ENCODE measurements around the gene SLC25A45. TPM values are rescaled to one million over a fixed set of nuclear protein-coding genes. Genes with fewer than 3 reads are reported as not detected.

The SLC25A45 gene
- total and polyA plus RNA-seq, 7 donors: 3.7 to 18.5 (median 7.0) TPM

GRCh38 chr11:65327021-65327420, 55.4 kb downstream of the SLC25A45 start:
- Histone ChIP-seq H3K27ac (no peak overlapping the region), H3K9me3 (no peaks in the 10 kb centered on the region), H3K36me3 (ENCODE audit: insufficient read depth in 1 of 2, low read depth in 1 of 2) (peaks cover 0 to 2% of the 10 kb centered on the region in 2 donors), H3K27me3 (ENCODE audit: insufficient read depth in 3 of 3, low read length in 2 of 3) (no peaks in the 10 kb centered on the region), H3K4me3 (no peak overlapping the region), H3K4me1 (peaks cover 9% of the 10 kb centered on the region)
- DNase-seq (no peak), ATAC-seq (no peak)
- 84 to 92% (median 86%) methylated on average over 8 of the region's 8 CpGs for WGBS, 3 donors
- intact Hi-C loops (cut with DNase I): no loop called here
- TF ChIP-seq, protein P1, sequence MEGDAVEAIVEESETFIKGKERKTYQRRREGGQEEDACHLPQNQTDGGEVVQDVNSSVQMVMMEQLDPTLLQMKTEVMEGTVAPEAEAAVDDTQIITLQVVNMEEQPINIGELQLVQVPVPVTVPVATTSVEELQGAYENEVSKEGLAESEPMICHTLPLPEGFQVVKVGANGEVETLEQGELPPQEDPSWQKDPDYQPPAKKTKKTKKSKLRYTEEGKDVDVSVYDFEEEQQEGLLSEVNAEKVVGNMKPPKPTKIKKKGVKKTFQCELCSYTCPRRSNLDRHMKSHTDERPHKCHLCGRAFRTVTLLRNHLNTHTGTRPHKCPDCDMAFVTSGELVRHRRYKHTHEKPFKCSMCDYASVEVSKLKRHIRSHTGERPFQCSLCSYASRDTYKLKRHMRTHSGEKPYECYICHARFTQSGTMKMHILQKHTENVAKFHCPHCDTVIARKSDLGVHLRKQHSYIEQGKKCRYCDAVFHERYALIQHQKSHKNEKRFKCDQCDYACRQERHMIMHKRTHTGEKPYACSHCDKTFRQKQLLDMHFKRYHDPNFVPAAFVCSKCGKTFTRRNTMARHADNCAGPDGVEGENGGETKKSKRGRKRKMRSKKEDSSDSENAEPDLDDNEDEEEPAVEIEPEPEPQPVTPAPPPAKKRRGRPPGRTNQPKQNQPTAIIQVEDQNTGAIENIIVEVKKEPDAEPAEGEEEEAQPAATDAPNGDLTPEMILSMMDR (IDR thresholded peaks at IDR 0.05): no peak

DNA sequence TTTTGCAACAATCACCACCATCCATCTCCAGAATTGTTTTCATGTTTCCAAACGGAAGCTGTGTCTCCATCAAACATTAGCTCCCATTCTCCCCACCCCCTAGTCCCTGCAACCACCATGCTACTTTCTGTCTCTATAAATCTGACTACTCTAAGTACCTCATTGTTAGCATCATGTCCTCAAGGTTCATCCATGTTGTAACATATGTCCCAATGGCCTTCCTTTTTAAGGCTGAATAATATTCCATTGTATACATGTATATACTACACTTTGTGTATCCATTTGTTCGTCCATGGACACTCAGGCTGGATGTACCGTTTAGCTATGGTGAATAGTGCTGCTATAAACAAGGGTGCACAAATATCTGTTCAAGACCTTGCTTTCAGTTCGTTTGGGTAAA, 57.0 kb downstream of the SLC25A45 start:
- Histone ChIP-seq H3K4me3 (no peak overlapping the region), H3K36me3 (ENCODE audit: insufficient read depth in 1 of 2, low read depth in 1 of 2) (peaks cover 0 to 18% of the 10 kb centered on the region in 2 donors), H3K4me1 (peaks cover 13% of the 10 kb centered on the region), H3K9me3 (no peaks in the 10 kb centered on the region), H3K27me3 (ENCODE audit: insufficient read depth in 3 of 3, low read length in 2 of 3) (no peaks in the 10 kb centered on the region), H3K27ac (no peak overlapping the region)
- ATAC-seq: no peak
- intact Hi-C loops (cut with DNase I): no loop called here
- WGBS, 3 donors: 82 to 83% (median 82%) methylated on average over 4 of the region's 4 CpGs
- DNase-seq: no peak
- TF ChIP-seq, protein P1 (IDR thresholded peaks at IDR 0.05): no peak

Other genes starting within 250 kb of the SLC25A45 start
- 10 to 100 TPM; 26.5 to 56.1 (median 31.7) TPM for gene SYVN1, start 248.1 kb downstream of the SLC25A45 start, total RNA-seq
- 10 to 100 TPM; 20.2 to 33.5 (median 20.5) TPM for gene SYVN1, start 248.1 kb downstream of the SLC25A45 start, polyA plus RNA-seq
- gene SPDYC, start 212.4 kb downstream of the SLC25A45 start, total RNA-seq: not detected
- gene SPDYC, start 212.4 kb downstream of the SLC25A45 start, polyA plus RNA-seq: not detected
- gene CAPN1, start 200.7 kb downstream of the SLC25A45 start, total RNA-seq: 100 to 1,000 TPM in 1 of 4 donors, 10 to 100 TPM in 3; 72.4 to 105 (median 81.5) TPM
- gene CAPN1, start 200.7 kb downstream of the SLC25A45 start, polyA plus RNA-seq: 10 to 100 TPM; 65.7 to 97.4 (median 86.5) TPM
- 1 to 10 TPM; 1.7 to 3.4 (median 3.0) TPM for gene POLA2, start 120.7 kb downstream of the SLC25A45 start, total RNA-seq
- gene POLA2, start 120.7 kb downstream of the SLC25A45 start, polyA plus RNA-seq: 1 to 10 TPM; 2.1 to 5.8 (median 4.3) TPM
- gene CDC42EP2, start 67.8 kb downstream of the SLC25A45 start, total RNA-seq: 1 to 10 TPM; 4.9 to 7.3 (median 6.8) TPM
- gene CDC42EP2, start 67.8 kb downstream of the SLC25A45 start, polyA plus RNA-seq: 1 to 10 TPM; 2.7 to 5.9 (median 3.3) TPM
- gene DPF2, start 48.8 kb downstream of the SLC25A45 start, total RNA-seq: 10 to 100 TPM; 26.5 to 43.8 (median 40.6) TPM
- 10 to 100 TPM; 24.8 to 39.2 (median 29.7) TPM for gene DPF2, start 48.8 kb downstream of the SLC25A45 start, polyA plus RNA-seq
- gene TIGD3, start 27.9 kb downstream of the SLC25A45 start, total RNA-seq: under 1 TPM in 1 of 4 donors, not detected in 3; 0.25 TPM
- under 1 TPM; 0.05 to 0.09 (median 0.08) TPM for gene TIGD3, start 27.9 kb downstream of the SLC25A45 start, polyA plus RNA-seq
- 10 to 100 TPM in 3 of 4 donors, 1 to 10 TPM in 1; 7.4 to 27.7 (median 13.9) TPM for gene FRMD8, start 4.0 kb upstream of the SLC25A45 start, total RNA-seq
- gene FRMD8, start 4.0 kb upstream of the SLC25A45 start, polyA plus RNA-seq: 10 to 100 TPM; 10.6 to 20.8 (median 12.9) TPM
- 1,000 to 10,000 TPM in 1 of 4 donors, 100 to 1,000 TPM in 3; 517 to 1,759 (median 646) TPM for gene NEAT1, start 40.2 kb upstream of the SLC25A45 start, total RNA-seq
- gene NEAT1, start 40.2 kb upstream of the SLC25A45 start, polyA plus RNA-seq: 100 to 1,000 TPM; 474 to 758 (median 716) TPM
- over 10,000 TPM in 1 of 4 donors, 1,000 to 10,000 TPM in 3; 3,071 to 11,376 (median 4,986) TPM for gene MALAT1, start 116.4 kb upstream of the SLC25A45 start, total RNA-seq
- 100 to 1,000 TPM; 102 to 846 (median 299) TPM for gene MALAT1, start 116.4 kb upstream of the SLC25A45 start, polyA plus RNA-seq
- gene SCYL1, start 142.4 kb upstream of the SLC25A45 start, total RNA-seq: 100 to 1,000 TPM in 1 of 4 donors, 10 to 100 TPM in 3; 77.8 to 106 (median 92.6) TPM
- gene SCYL1, start 142.4 kb upstream of the SLC25A45 start, polyA plus RNA-seq: 10 to 100 TPM; 66.9 to 87.4 (median 79.4) TPM
- 10 to 100 TPM; 27.9 to 82.3 (median 51.4) TPM for gene LTBP3, start 175.7 kb upstream of the SLC25A45 start, total RNA-seq
- gene LTBP3, start 175.7 kb upstream of the SLC25A45 start, polyA plus RNA-seq: 10 to 100 TPM; 12.7 to 19.2 (median 17.2) TPM
- gene ZNRD2, start 187.8 kb upstream of the SLC25A45 start, total RNA-seq: 10 to 100 TPM; 31.6 to 43.5 (median 38.0) TPM
- gene ZNRD2, start 187.8 kb upstream of the SLC25A45 start, polyA plus RNA-seq: 100 to 1,000 TPM in 1 of 3 donors, 10 to 100 TPM in 2; 58.8 to 118 (median 94.2) TPM
- gene FAM89B, start 189.9 kb upstream of the SLC25A45 start, total RNA-seq: 100 to 1,000 TPM in 1 of 4 donors, 10 to 100 TPM in 3; 59.0 to 110 (median 66.9) TPM
- gene FAM89B, start 189.9 kb upstream of the SLC25A45 start, polyA plus RNA-seq: 100 to 1,000 TPM in 1 of 3 donors, 10 to 100 TPM in 2; 66.9 to 112 (median 67.4) TPM
- 100 to 1,000 TPM; 208 to 345 (median 282) TPM for gene EHBP1L1, start 193.4 kb upstream of the SLC25A45 start, total RNA-seq
- gene EHBP1L1, start 193.4 kb upstream of the SLC25A45 start, polyA plus RNA-seq: 100 to 1,000 TPM; 114 to 177 (median 170) TPM
- under 1 TPM in 3 of 4 donors, not detected in 1; 0.19 to 0.56 (median 0.27) TPM for gene KCNK7, start 213.2 kb upstream of the SLC25A45 start, total RNA-seq
- gene KCNK7, start 213.2 kb upstream of the SLC25A45 start, polyA plus RNA-seq: 1 to 10 TPM in 1 of 3 donors, under 1 TPM in 2; 0.22 to 1.4 (median 0.99) TPM
- gene MAP3K11, start 231.6 kb upstream of the SLC25A45 start, total RNA-seq: 10 to 100 TPM; 14.5 to 18.8 (median 16.8) TPM
- 10 to 100 TPM in 2 of 3 donors, 1 to 10 TPM in 1; 8.8 to 13.9 (median 10.7) TPM for gene MAP3K11, start 231.6 kb upstream of the SLC25A45 start, polyA plus RNA-seq
- 10 to 100 TPM in 1 of 4 donors, 1 to 10 TPM in 3; 8.9 to 10.8 (median 9.7) TPM for gene PCNX3, start 233.1 kb upstream of the SLC25A45 start, total RNA-seq
- 10 to 100 TPM in 2 of 3 donors, 1 to 10 TPM in 1; 6.5 to 15.5 (median 11.4) TPM for gene PCNX3, start 233.1 kb upstream of the SLC25A45 start, polyA plus RNA-seq